Progenitor cell of endocrine pancreas (in vitro differentiated cells): ENCODE results near the gene ACY1. TPM values are rescaled to one million over a fixed set of nuclear protein-coding genes. Genes with fewer than 3 reads are reported as not detected.

Experiments
- DNase-seq: peaks from one replicate; pipeline ENCODE4 v3.0.0; 2021; ENCODE audit warnings: low spot score; ENCODE audit not compliant: unreplicated experiment
- H3K27ac Mint-ChIP-seq: 2 replicates; pipeline ENCODE4 v1.8.0; 2021; ENCODE audit warnings: mild to moderate bottlenecking, moderate library complexity, mixed read lengths
- H3K27me3 Mint-ChIP-seq: 2 replicates; pipeline ENCODE4 v1.8.0; 2021; ENCODE audit warnings: mixed read lengths
- H3K36me3 Mint-ChIP-seq: 2 replicates; pipeline ENCODE4 v1.8.0; 2022; ENCODE audit warnings: mixed read lengths; ENCODE audit not compliant: insufficient read depth
- H3K4me1 Mint-ChIP-seq: 2 replicates; pipeline ENCODE4 v1.8.0; 2021; ENCODE audit warnings: low read depth, mixed read lengths
- H3K4me3 Mint-ChIP-seq: 2 replicates; pipeline ENCODE4 v1.8.0; 2021; ENCODE audit warnings: low read depth, mild to moderate bottlenecking, moderate library complexity, mixed read lengths
- H3K9me3 Mint-ChIP-seq: 2 replicates; pipeline ENCODE4 v1.8.0; 2021; ENCODE audit warnings: low read depth, mixed read lengths
- total RNA-seq: library from RNA; stranded (reverse); gene quantifications from 2 replicates; pipeline ENCODE4 v1.2.1, GENCODE V29; 2021
- TF ChIP-seq, protein P1 (sequence below): fragments of 200-600 bp; sonication (generic); IDR thresholded peaks from one replicate; pipeline ENCODE4 v1.5.0; 2021; ENCODE audit warnings: antibody characterized with exemption, mild to moderate bottlenecking; ENCODE audit not compliant: unreplicated experiment

ACY1 gene
- total RNA-seq, 1 donor from 2014 or later: 38.0 TPM

DNA sequence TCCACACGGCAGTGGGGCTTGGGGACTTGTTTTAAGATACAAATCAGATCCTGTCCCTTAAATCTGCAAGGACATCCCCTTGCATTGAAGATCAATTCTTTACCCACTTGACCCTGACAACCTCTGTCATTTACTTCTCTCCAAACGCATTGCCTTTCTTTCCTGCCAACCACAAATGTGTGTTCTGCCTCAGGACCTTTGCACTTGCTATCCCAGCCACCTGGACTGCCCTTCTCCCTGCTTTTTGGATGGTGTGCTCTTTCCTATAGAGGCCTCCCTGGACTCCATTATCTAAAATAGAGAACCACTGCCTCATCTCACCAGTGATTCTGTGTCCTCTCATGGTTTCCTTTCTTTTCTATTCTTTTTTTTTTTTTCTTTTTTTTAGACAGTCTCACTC, 13.8 kb downstream of the ACY1 start:
- H3K4me1 Mint-ChIP-seq: peaks cover 19% of the 10 kb centered on the region
- H3K27me3 Mint-ChIP-seq: peaks cover 3% of the 10 kb centered on the region
- no peak for DNase-seq
- no peaks in the 10 kb centered on the region for H3K9me3 Mint-ChIP-seq
- peak overlapping the region; percentile 32 for H3K4me3 Mint-ChIP-seq
- TF ChIP-seq, protein P1, sequence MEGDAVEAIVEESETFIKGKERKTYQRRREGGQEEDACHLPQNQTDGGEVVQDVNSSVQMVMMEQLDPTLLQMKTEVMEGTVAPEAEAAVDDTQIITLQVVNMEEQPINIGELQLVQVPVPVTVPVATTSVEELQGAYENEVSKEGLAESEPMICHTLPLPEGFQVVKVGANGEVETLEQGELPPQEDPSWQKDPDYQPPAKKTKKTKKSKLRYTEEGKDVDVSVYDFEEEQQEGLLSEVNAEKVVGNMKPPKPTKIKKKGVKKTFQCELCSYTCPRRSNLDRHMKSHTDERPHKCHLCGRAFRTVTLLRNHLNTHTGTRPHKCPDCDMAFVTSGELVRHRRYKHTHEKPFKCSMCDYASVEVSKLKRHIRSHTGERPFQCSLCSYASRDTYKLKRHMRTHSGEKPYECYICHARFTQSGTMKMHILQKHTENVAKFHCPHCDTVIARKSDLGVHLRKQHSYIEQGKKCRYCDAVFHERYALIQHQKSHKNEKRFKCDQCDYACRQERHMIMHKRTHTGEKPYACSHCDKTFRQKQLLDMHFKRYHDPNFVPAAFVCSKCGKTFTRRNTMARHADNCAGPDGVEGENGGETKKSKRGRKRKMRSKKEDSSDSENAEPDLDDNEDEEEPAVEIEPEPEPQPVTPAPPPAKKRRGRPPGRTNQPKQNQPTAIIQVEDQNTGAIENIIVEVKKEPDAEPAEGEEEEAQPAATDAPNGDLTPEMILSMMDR: no peak
- peaks cover 12% of the 10 kb centered on the region for H3K36me3 Mint-ChIP-seq
- H3K27ac Mint-ChIP-seq: no peak overlapping the region

DNA sequence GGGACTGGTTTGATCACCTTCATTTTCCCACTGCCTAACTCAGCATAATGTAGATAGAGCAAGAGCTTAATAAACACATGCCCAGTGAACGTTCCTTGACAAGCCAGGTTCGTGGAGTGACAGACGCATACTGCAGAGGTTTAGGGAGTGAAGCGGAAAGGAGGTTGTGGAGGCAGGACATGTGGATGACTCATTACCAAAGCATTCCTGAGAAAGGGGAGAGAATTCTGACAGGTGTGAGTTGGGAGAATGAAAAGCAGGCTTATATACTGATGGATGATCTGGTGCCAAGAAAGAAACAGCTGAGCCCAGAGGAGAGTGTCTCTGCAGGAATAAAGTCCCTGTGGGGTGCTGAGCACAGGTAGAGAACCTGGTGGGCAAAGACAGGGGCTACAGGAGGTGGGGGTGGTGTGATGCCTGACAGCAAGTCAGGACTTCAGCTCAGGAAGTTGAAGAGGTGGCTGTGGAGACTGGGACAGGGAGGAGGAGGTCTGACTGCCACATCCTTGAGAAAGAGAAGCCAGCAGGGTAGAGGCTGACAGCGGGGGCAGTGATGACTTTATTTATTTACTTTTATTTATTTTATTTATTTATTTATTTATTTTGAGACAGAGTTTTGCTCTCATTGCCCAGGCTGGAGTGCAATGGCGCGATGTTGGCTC, 14.7 kb downstream of the ACY1 start:
- no peak for DNase-seq
- no peaks in the 10 kb centered on the region for H3K9me3 Mint-ChIP-seq
- TF ChIP-seq, protein P1: no peak
- H3K27me3 Mint-ChIP-seq: peaks cover 12% of the 10 kb centered on the region
- H3K36me3 Mint-ChIP-seq: peaks cover 11% of the 10 kb centered on the region
- H3K4me1 Mint-ChIP-seq: peaks cover 19% of the 10 kb centered on the region
- peak overlapping the region; percentile 50 for H3K27ac Mint-ChIP-seq
- no peak overlapping the region for H3K4me3 Mint-ChIP-seq

DNA sequence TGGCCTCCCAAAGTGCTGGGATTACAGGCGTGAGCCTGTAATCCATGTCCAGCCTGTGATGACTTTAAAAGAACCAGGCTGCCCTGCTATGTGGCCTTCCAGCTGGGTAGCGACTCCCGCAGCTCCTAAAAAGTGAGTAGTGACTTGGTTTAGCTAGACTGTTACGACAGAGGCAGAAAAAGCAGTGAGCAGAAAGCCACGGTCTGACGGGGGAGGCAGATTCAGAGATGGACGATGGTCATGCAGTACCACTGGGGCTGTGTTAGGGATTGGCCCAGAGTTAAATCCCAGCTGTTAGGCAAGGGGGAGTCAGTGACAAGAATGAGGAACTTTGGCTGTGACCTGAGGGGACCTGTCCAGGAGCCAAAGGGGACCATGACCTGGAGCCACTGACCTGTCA, 15.4 kb downstream of the ACY1 start:
- Mint-ChIP-seq H3K4me1 (peaks cover 17% of the 10 kb centered on the region), H3K27ac (no peak overlapping the region), H3K9me3 (no peaks in the 10 kb centered on the region), H3K4me3 (no peak overlapping the region), H3K27me3 (peaks cover 19% of the 10 kb centered on the region), H3K36me3 (peaks cover 9% of the 10 kb centered on the region)
- TF ChIP-seq, protein P1: no peak
- DNase-seq: no peak

DNA sequence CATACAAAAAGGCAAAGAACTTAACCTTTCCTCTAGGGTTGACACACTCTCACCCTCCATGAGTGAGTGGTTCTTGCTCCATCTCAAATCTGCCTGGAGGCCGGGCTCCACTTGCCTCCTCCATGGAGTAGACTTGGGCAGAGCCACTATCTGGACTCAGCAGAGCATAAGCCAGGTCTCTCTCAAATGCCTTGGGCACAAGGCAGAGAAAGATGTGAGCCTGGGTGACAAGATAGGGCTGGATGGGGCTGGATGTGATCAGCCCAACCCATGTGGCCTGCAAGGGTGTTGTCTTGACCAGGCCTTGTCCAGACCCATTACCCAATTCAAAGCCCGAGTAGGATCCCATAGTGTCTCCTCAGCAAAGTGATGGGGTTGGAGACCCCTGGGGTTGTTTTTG, 16.5 kb downstream of the ACY1 start:
- H3K27me3 Mint-ChIP-seq: peaks cover 19% of the 10 kb centered on the region
- TF ChIP-seq, protein P1: no peak
- H3K4me3 Mint-ChIP-seq: no peak overlapping the region
- peaks cover 10% of the 10 kb centered on the region for H3K4me1 Mint-ChIP-seq
- no peak overlapping the region for H3K27ac Mint-ChIP-seq
- no peaks in the 10 kb centered on the region for H3K9me3 Mint-ChIP-seq
- peaks cover 1% of the 10 kb centered on the region for H3K36me3 Mint-ChIP-seq
- DNase-seq: no peak

DNA sequence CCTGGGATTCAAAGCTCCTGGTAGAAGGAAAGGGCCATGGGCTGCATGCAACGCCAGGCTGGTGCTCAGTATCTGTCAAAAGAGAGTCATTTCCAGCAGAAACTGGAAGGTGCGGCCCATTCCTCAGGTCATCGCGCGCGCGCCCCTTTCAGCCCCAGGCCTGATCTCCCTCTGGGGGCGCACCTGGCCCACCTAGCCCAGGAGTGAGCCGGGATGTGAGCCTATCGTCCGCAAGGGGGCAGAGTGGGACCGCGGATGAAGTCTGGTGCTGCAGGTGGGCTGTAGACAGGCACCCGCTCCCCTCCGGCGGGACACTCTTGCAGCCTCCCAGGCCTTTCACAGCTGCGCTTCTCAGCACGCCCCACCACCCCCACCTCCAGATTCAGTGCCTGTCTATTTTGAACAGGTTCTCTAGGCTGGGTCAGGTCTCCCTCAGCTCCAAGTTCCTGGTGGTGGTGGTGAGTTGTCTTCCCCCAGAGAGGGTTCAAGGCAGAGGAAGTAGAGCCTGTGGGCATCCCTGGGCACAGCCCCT, 18.2 kb downstream of the ACY1 start:
- peak overlapping the region; percentile 78 for H3K27ac Mint-ChIP-seq
- DNase-seq: peak; percentile 91
- H3K4me3 Mint-ChIP-seq: no peak overlapping the region
- peaks cover 8% of the 10 kb centered on the region for H3K4me1 Mint-ChIP-seq
- no peaks in the 10 kb centered on the region for H3K9me3 Mint-ChIP-seq
- H3K36me3 Mint-ChIP-seq: no peaks in the 10 kb centered on the region
- TF ChIP-seq, protein P1: peak; percentile 98
- H3K27me3 Mint-ChIP-seq: peaks cover 19% of the 10 kb centered on the region
